Hair follicle dermal papilla cell (primary cell): ENCODE data around the gene DEFB112. TPM values are rescaled to one million over a fixed set of nuclear protein-coding genes. Genes with fewer than 3 reads are reported as not detected.

Source experiments
- total RNA-seq: library from RNA; depleted of rRNA; stranded (reverse); fragments of >200 nt; gene quantifications from 2 replicates; pipeline ENCODE4 v1.2.3, GENCODE V29; 2012

DEFB112 gene, protein sequence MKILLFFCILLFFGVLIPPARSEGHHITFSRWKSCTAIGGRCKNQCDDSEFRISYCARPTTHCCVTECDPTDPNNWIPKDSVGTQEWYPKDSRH
- total RNA-seq: not detected in 2 replicates

DNA sequence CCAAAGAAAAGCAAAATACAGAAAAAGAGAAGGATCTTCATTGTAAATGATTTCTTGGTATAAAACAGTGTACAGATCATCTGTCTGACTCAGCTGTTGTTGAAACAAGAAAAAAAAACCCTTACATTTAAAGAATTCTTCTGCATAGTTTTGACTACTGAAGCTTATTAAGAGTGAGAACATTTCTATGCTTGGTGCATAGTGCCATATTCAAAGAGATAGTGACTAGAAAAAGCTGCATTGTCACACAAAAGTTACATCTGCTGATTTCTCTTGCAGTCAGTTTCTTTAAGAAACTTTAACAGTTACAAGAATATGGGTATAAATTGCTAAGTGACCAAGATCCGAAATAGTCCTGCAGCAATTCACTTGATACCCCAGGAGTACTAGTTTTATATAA, at the start of gene DEFB112:
DEFB112 (minus strand) TSS at position 101 of the 400 bp plus-strand sequence; CDS start at position 41, 60 bp downstream.

DNA sequence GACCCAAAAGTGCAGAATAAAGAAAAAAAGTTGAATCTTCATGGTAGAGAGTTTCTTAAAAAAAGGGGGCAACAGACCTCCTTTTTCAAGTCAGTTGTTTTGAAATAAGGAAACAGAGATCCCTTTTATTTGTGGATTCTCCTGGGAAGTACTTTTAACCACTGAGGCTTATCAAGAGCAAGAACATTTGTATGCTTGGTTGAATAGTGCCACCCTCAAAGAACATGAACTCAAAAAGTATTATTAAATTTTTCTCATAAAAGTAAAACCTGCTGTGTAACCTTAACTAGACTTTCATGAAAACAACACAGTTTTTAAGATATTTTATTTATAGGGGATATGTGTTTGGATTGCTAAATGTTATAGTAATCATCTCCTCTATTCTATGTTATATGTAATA, 27.8 kb downstream of the DEFB112 start, which contains the start of gene DEFB110:
DEFB110 (minus strand) TSS at position 101 of the 400 bp plus-strand sequence; CDS start at position 42, 59 bp downstream.

Other genes with a start within 250 kb of the DEFB112 start
- not detected in 2 replicates for gene CRISP1, start 183.4 kb downstream of the DEFB112 start, total RNA-seq
- gene DEFB114, start 85.8 kb downstream of the DEFB112 start, total RNA-seq: not detected in 2 replicates
- gene DEFB113, start 80.3 kb downstream of the DEFB112 start, total RNA-seq: not detected in 2 replicates
- not detected in 2 replicates for gene DEFB110, start 27.9 kb downstream of the DEFB112 start, total RNA-seq